ACC112 (cell line): ENCODE measurements around the gene AMPD2.
"Not testable (repeated sequence)": the region's sequence is repeated elsewhere in the genome, so short reads cannot be mapped to it uniquely, and the experiment has no call there.

Experiments used
- H2AFZ ChIP-seq: fragments of 200-600 bp; sonication (generic); one replicate; pipeline ENCODE4 v1.6.0; 2017; ENCODE audit warnings: antibody characterized with exemption, low read length; ENCODE audit not compliant: unreplicated experiment
- H3K27ac ChIP-seq: fragments of 200-600 bp; sonication (generic); 2 replicates; pipeline ENCODE4 v1.5.1; 2014; ENCODE audit warnings: low read depth, mild to moderate bottlenecking, antibody characterized with exemption, low read length, moderate library complexity
- H3K27me3 ChIP-seq: fragments of 200-600 bp; sonication (generic); 2 replicates; pipeline ENCODE4 v1.6.1; 2014; ENCODE audit warnings: mild to moderate bottlenecking, antibody characterized with exemption, low read length, moderate library complexity, mixed read lengths; ENCODE audit not compliant: insufficient read depth
- H3K36me3 ChIP-seq: fragments of 200-600 bp; sonication (generic); 2 replicates; pipeline ENCODE4 v1.6.1; 2016; ENCODE audit warnings: mild to moderate bottlenecking, antibody characterized with exemption, low read length, moderate library complexity, mixed read lengths; ENCODE audit not compliant: insufficient read depth
- H3K4me1 ChIP-seq: fragments of 200-600 bp; sonication (generic); one replicate; pipeline ENCODE4 v1.6.1; 2016; ENCODE audit warnings: low read length, mixed read lengths; ENCODE audit not compliant: insufficient read depth, unreplicated experiment, control insufficient read depth
- H3K4me3 ChIP-seq: fragments of 200-600 bp; sonication (generic); 2 replicates; pipeline ENCODE4 v1.5.1; 2014; ENCODE audit warnings: mild to moderate bottlenecking, low read depth, low read length
- H3K79me2 ChIP-seq: fragments of 200-600 bp; sonication (generic); one replicate; pipeline ENCODE4 v1.6.0; 2016; ENCODE audit warnings: low read length; ENCODE audit not compliant: control insufficient read depth, unreplicated experiment, insufficient read depth

Gene AMPD2

DNA sequence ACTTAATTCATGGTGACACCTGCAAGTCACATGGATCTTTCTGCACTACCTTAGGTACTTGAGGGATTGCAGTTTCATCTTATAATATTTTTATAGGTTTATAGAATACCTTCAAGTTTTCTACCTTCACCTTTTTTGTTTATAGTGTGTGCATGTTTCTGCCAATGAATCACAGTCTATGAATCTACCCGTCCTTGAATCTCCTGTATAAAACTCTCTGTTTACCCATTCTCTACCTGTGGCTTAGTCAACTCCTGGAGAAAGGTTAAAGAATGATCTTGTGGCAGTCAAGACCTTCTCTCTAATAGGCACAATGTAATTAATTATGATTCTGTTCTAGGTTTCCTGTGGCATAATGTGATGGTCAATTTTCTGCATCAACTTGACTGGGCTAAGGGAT is 45.0 kb downstream of the AMPD2 start:
- Histone ChIP-seq H3K27ac (no peak overlapping the region), H3K4me1 (peaks cover 9% of the 10 kb centered on the region), H3K79me2 (no peaks in the 10 kb centered on the region), H3K27me3 (no peaks in the 10 kb centered on the region), H2AFZ (no peak overlapping the region), H3K4me3 (no peak overlapping the region), H3K36me3 (no peaks in the 10 kb centered on the region)

GRCh38 chr1:109667452-109668122 is 48.0 kb downstream of the AMPD2 start, which contains the start of gene GSTM2:
GSTM2 (plus strand) TSS chr1:109668057; CDS start chr1:109668116, 59 bp downstream.
- no peaks in the 10 kb centered on the region for H3K36me3 ChIP-seq

DNA sequence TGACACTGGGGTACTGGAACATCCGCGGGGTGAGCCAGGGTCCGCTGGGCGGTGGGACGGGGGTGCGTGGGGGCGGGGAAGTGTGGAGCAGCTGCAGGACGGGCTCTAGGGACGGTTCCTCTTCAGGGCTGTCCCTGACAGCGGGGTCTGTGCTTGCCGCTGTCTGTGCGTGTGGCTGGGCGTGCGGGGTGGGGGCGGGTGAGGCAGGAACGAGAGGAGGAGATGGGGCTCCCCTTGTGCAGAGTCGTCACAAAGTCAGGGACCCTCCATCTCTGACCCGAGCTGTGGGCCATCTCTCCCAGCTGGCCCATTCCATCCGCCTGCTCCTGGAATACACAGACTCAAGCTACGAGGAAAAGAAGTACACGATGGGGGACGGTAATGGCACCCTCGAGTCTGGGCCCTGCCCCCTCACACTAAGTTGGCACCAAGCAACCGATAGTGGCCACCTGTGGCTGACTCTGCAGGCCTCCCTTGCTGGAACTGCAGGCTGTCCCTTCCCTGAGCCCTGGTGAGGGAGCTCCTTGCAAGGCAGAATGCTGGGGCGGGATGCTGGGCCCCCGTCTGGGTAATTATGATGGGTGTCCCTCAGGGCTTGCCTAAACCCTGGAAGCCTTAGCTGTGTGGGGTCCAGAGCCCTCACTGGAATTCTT is 48.6 kb downstream of the AMPD2 start:
- H2AFZ ChIP-seq, result peak overlapping the region; percentile 82
- H3K4me3 ChIP-seq, result peak overlapping the region; percentile 77
- H3K36me3 ChIP-seq, result no peaks in the 10 kb centered on the region
- H3K27me3 ChIP-seq, result no peaks in the 10 kb centered on the region
- H3K27ac ChIP-seq, result no peak overlapping the region
- H3K79me2 ChIP-seq, result no peaks in the 10 kb centered on the region
- H3K4me1 ChIP-seq, result peaks cover 9% of the 10 kb centered on the region

More at GRCh38 chr1:109667452-109668122, 48.0 kb downstream of the AMPD2 start, which contains the start of gene GSTM2:
- Histone ChIP-seq H3K27me3 (no peaks in the 10 kb centered on the region), H3K4me1 (peaks cover 9% of the 10 kb centered on the region), H3K4me3 (peak within 1 kb of the TSS; percentile 77), H2AFZ (peak within 1 kb of the TSS; percentile 82), H3K27ac (no peak within 1 kb of the TSS), H3K79me2 (no peaks in the 10 kb centered on the region)

DNA sequence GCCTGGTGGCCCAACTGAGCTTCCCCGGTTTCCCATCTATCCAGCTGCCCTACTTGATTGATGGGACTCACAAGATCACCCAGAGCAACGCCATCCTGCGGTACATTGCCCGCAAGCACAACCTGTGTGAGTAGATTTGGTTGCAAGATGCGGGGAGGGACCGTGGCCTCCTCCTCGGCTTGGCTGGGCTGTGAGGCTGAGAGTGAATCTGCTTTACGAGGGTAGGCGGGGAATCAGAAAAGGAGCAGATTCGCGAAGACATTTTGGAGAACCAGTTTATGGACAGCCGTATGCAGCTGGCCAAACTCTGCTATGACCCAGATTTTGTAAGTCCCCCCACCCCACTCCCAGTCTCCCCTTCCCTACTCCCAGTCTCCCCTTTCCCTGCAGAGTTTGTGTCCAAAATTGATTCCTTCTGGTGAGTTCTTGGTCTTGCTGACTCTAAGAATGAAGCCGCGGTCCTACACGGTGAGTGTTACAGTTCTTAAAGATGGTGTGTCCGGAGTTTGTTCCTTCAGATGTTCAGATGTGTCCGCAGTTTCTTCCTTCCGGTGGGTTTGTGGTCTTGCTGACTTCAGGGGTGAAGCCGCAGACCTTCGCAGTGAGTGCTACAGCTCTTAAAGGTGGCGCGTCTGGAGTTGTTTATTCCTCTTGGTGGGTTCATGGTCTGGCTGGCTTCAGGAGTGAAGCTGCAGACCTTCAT is 49.8 kb downstream of the AMPD2 start:
- Histone ChIP-seq H3K27me3 (no peaks in the 10 kb centered on the region), H3K79me2 (no peaks in the 10 kb centered on the region), H3K4me1 (peaks cover 4% of the 10 kb centered on the region), H3K4me3 (no peak overlapping the region), H3K27ac (no peak overlapping the region), H3K36me3 (no peaks in the 10 kb centered on the region), H2AFZ (no peak overlapping the region)

- H2AFZ ChIP-seq, H3K4me3 ChIP-seq, H3K4me1 ChIP-seq, H3K27ac ChIP-seq, H3K27me3 ChIP-seq, H3K79me2 ChIP-seq, H3K36me3 ChIP-seq: not testable (repeated sequence)
Measured at GRCh38 chr1:109669949-109670302, 50.3 kb downstream of the AMPD2 start.

- Histone ChIP-seq H3K36me3 (no peaks in the 10 kb centered on the region), H3K4me1 (peaks cover 4% of the 10 kb centered on the region), H3K27ac (no peak overlapping the region), H3K79me2 (no peaks in the 10 kb centered on the region), H3K27me3 (no peaks in the 10 kb centered on the region), H2AFZ (no peak overlapping the region), H3K4me3 (no peak overlapping the region)
Measured at GRCh38 chr1:109671067-109671466, 51.4 kb downstream of the AMPD2 start.

GRCh38 chr1:109673861-109674260 is 54.2 kb downstream of the AMPD2 start:
- not testable (repeated sequence) for H3K27ac ChIP-seq, H3K36me3 ChIP-seq, H3K4me3 ChIP-seq, H3K27me3 ChIP-seq, H3K79me2 ChIP-seq, H3K4me1 ChIP-seq, H2AFZ ChIP-seq

- H3K4me3 ChIP-seq, H3K27me3 ChIP-seq, H3K79me2 ChIP-seq, H2AFZ ChIP-seq, H3K36me3 ChIP-seq, H3K4me1 ChIP-seq, H3K27ac ChIP-seq: not testable (repeated sequence)
Measured at GRCh38 chr1:109676683-109677381, 57.2 kb downstream of the AMPD2 start.

- H3K27me3 ChIP-seq, result no peaks in the 10 kb centered on the region
- no peaks in the 10 kb centered on the region for H3K4me1 ChIP-seq
- no peak overlapping the region for H3K4me3 ChIP-seq
- H3K27ac ChIP-seq, result no peak overlapping the region
- H2AFZ ChIP-seq, result no peak overlapping the region
- no peaks in the 10 kb centered on the region for H3K79me2 ChIP-seq
- H3K36me3 ChIP-seq, result no peaks in the 10 kb centered on the region
Measured at GRCh38 chr1:109677459-109677858, 57.8 kb downstream of the AMPD2 start.

GRCh38 chr1:109678637-109679036 is 59.0 kb downstream of the AMPD2 start:
- not testable (repeated sequence) for H3K4me1 ChIP-seq, H2AFZ ChIP-seq, H3K27ac ChIP-seq, H3K36me3 ChIP-seq, H3K27me3 ChIP-seq, H3K79me2 ChIP-seq, H3K4me3 ChIP-seq
